ENCODE results near the gene CLDN16. TPM values are rescaled to one million over a fixed set of nuclear protein-coding genes. Genes with fewer than 3 reads are reported as not detected.

The CLDN16 gene, protein sequence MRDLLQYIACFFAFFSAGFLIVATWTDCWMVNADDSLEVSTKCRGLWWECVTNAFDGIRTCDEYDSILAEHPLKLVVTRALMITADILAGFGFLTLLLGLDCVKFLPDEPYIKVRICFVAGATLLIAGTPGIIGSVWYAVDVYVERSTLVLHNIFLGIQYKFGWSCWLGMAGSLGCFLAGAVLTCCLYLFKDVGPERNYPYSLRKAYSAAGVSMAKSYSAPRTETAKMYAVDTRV
- not detected in 2 replicates for total RNA-seq
- not detected for total RNA-seq (2013)
- polyA plus RNA-seq = not detected in 2 replicates
- not detected in 2 replicates for polyA minus RNA-seq

DNA sequence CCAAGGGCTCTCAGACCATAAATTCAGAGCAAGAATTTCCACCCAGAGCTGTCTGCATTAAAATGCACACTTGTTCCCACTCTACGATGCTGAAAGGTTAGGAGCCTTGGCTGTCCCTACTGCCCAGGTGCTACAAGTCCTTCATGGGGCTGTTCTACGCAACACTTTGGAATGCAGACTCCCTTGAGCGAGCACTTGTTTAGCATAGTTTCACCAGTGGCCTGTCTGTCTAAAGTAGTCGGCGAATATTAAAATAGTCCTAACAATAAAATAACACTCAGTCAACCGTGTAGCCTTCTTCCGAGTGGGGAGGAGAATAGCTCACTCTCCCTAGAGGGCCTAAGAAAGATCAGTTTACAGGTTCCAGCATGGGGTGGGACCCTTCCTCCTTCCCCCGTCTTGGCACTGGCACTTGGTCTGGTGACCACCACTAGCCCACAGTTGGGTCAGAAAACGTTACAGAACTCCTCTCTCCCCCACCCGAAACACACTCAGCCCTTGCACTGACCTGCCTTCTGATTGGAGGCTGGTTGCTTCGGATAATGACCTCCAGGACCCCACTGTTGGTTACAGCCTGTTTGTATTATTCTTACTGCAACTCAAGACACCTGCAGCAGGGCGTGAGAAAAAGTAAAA lies at the start of gene CLDN16:
Gene CLDN16, plus strand, starts transcription at position 586 of the 636 bp plus-strand sequence. CDS start 167 bp downstream, outside the sequence.
- CTCF ChIA-PET = no interaction called here

DNA sequence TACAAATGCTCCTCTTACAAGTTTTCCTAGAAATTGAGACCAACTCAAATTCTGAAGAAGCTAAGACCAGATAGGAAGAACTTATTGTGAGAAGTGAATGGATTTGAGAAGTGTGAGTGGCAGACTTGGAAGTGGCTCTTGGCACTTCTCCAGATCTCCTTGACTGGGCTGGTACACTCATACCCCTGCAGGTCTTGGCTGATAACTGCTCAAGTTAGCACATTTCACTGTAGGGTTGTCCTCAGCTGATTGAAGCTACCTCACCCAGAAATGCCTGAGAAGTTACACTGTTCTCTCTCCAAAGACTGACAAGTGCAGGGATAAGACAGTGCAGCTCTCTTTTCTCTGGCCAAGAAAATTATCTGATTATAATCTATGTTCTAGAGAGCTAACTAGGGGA lies 49.2 kb upstream of the CLDN16 start:
- no peaks in the 10 kb centered on the region for H3K4me1 ChIP-seq (ENCODE audit: control insufficient read depth in 2 of 2, insufficient read depth in 2 of 2, low read length in 2 of 2)
- ATAC-seq (ENCODE audit: low read depth) (no peak), DNase-seq (no peak)
- H3K4me3 ChIP-seq (ENCODE audit: control extremely low read depth in 1 of 5, extremely low read depth in 1 of 5, insufficient read depth in 1 of 5, low read depth in 2 of 5, low read length in 4 of 5) = no peak overlapping the region
- ChIA-PET POLR2A (no interaction called here), CTCF (no interaction called here)
- intact Hi-C loops (cut with micrococcal nuclease) = no loop called here
- H3K4me2 ChIP-seq (replicated peaks; ENCODE audit: low read depth, low read length, poor library complexity, severe bottlenecking) = no peak overlapping the region
- Mint-ChIP-seq H3K9me3 (ENCODE audit: insufficient read depth) (peaks cover 2% of the 10 kb centered on the region), H3K27me3 (peaks cover 4% of the 10 kb centered on the region), H3K27ac (no peak overlapping the region), H3K4me3 (no peak overlapping the region), H3K4me1 (no peaks in the 10 kb centered on the region)
- H2AFZ ChIP-seq (ENCODE audit: insufficient read depth, low read depth, low read length, poor library complexity, severe bottlenecking) = no peak overlapping the region
- no peak overlapping the region for H3K27ac ChIP-seq (ENCODE audit: low read length in 2 of 2)
- no peaks in the 10 kb centered on the region for H3K27me3 ChIP-seq (replicated peaks in 1 of 4; ENCODE audit: control extremely low read depth in 1 of 4, control insufficient read depth in 3 of 4, insufficient read depth in 4 of 4, low read length in 3 of 4)
- H4K20me1 ChIP-seq (ENCODE audit: control insufficient read depth, insufficient read depth, low read length, poor library complexity, severe bottlenecking) = no peaks in the 10 kb centered on the region
- H3K79me2 ChIP-seq (ENCODE audit: control insufficient read depth, insufficient read depth, low read length) = no peaks in the 10 kb centered on the region
- H3K36me3 ChIP-seq (replicated peaks in 1 of 2; ENCODE audit: control extremely low read depth in 1 of 2, control insufficient read depth in 1 of 2, extremely low read depth in 1 of 2, insufficient read depth in 2 of 2, low read length in 1 of 2) = no peaks in the 10 kb centered on the region
- peaks cover 0 to 4% (median 0%) of the 10 kb centered on the region in 3 donors for H3K9me3 ChIP-seq (ENCODE audit: control extremely low read depth in 1 of 3, control insufficient read depth in 2 of 3, insufficient read depth in 1 of 3, low read length in 2 of 3)
- no peak overlapping the region for H3K9ac ChIP-seq (ENCODE audit: low read length)
- TF ChIP-seq, protein P1, sequence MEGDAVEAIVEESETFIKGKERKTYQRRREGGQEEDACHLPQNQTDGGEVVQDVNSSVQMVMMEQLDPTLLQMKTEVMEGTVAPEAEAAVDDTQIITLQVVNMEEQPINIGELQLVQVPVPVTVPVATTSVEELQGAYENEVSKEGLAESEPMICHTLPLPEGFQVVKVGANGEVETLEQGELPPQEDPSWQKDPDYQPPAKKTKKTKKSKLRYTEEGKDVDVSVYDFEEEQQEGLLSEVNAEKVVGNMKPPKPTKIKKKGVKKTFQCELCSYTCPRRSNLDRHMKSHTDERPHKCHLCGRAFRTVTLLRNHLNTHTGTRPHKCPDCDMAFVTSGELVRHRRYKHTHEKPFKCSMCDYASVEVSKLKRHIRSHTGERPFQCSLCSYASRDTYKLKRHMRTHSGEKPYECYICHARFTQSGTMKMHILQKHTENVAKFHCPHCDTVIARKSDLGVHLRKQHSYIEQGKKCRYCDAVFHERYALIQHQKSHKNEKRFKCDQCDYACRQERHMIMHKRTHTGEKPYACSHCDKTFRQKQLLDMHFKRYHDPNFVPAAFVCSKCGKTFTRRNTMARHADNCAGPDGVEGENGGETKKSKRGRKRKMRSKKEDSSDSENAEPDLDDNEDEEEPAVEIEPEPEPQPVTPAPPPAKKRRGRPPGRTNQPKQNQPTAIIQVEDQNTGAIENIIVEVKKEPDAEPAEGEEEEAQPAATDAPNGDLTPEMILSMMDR (IDR thresholded peaks at IDR 0.05) = no peak
- TF ChIP-seq EZH2 (IDR thresholded peaks at IDR 0.05; ENCODE audit: borderline replicate concordance, insufficient read depth, low read depth, low read length, poor library complexity, severe bottlenecking) = no peak

More for the DNA sequence above, at the start of gene CLDN16:
- H3K9me3 ChIP-seq (ENCODE audit: control extremely low read depth in 1 of 3, control insufficient read depth in 2 of 3, insufficient read depth in 1 of 3, low read length in 2 of 3) = no peaks in the 10 kb centered on the region
- intact Hi-C loops (cut with micrococcal nuclease) = no loop called here
- ATAC-seq (ENCODE audit: low read depth) (no peak), DNase-seq (no peak)
- WGBS (ENCODE audit: insufficient coverage) = 82% methylated on average over 9 of the region's 12 CpGs
- no peak within 1 kb of the TSS for H2AFZ ChIP-seq (ENCODE audit: insufficient read depth, low read depth, low read length, poor library complexity, severe bottlenecking)
- no peaks in the 10 kb centered on the region for H3K4me1 ChIP-seq (ENCODE audit: control insufficient read depth in 2 of 2, insufficient read depth in 2 of 2, low read length in 2 of 2)
- no peak within 1 kb of the TSS for H3K27ac ChIP-seq (ENCODE audit: low read length in 2 of 2)
- Mint-ChIP-seq H3K4me3 (no peak within 1 kb of the TSS), H3K27me3 (peaks cover 4% of the 10 kb centered on the region), H3K4me1 (no peaks in the 10 kb centered on the region), H3K27ac (no peak within 1 kb of the TSS), H3K9me3 (ENCODE audit: insufficient read depth) (no peaks in the 10 kb centered on the region)
- POLR2A ChIA-PET = no interaction called here
- no peaks in the 10 kb centered on the region for H4K20me1 ChIP-seq (ENCODE audit: control insufficient read depth, insufficient read depth, low read length, poor library complexity, severe bottlenecking)
- no peak within 1 kb of the TSS for H3K9ac ChIP-seq (ENCODE audit: low read length)
- no peaks in the 10 kb centered on the region for H3K79me2 ChIP-seq (ENCODE audit: control insufficient read depth, insufficient read depth, low read length)
- H3K27me3 ChIP-seq (replicated peaks in 1 of 4; ENCODE audit: control extremely low read depth in 1 of 4, control insufficient read depth in 3 of 4, insufficient read depth in 4 of 4, low read length in 3 of 4) = no peaks in the 10 kb centered on the region
- TF ChIP-seq, protein P1 (IDR thresholded peaks at IDR 0.05) = no peak
- no peak for TF ChIP-seq EZH2 (IDR thresholded peaks at IDR 0.05; ENCODE audit: borderline replicate concordance, insufficient read depth, low read depth, low read length, poor library complexity, severe bottlenecking)
- no peaks in the 10 kb centered on the region for H3K36me3 ChIP-seq (replicated peaks in 1 of 2; ENCODE audit: control extremely low read depth in 1 of 2, control insufficient read depth in 1 of 2, extremely low read depth in 1 of 2, insufficient read depth in 2 of 2, low read length in 1 of 2)
- H3K4me2 ChIP-seq (replicated peaks; ENCODE audit: low read depth, low read length, poor library complexity, severe bottlenecking) = no peak within 1 kb of the TSS
- no peak within 1 kb of the TSS for H3K4me3 ChIP-seq (ENCODE audit: control extremely low read depth in 1 of 5, extremely low read depth in 1 of 5, insufficient read depth in 1 of 5, low read depth in 2 of 5, low read length in 4 of 5)

Measured in B cell (primary cell).